ENCODE measurements around the gene ACTL9. TPM values are rescaled to one million over a fixed set of nuclear protein-coding genes. Genes with fewer than 3 reads are reported as not detected.

Gene ACTL9
- total RNA-seq, 1 experiment from 2014 or later, result not detected

DNA sequence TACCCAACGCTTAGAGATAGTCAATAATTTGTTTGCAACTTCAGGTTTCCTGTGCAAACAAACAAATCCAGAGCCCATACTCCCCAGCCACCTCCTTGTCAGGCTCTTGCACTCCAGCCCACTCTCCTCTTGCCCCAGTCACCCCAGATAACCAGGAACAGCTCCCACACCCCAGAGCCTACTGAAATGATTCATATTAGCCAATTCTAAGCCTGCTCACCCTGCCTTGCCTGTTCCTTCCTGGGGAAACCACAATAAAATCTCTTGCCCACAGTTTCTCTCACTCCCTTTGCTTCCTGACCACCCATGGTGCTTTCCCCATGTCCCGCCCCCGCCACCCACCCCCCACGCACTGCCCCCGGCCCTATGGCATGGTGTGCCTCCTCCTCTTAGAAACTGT lies 3.8 kb upstream of the ACTL9 start:
- Mint-ChIP-seq H3K36me3 (peaks cover 10% of the 10 kb centered on the region; the same call in 1 of the 2 replicates), H3K27ac (no peak overlapping the region; the same call in 1 of the 2 replicates), H3K9me3 (peaks cover 38% of the 10 kb centered on the region), H3K4me1 (no peaks in the 10 kb centered on the region), H3K27me3 (ENCODE audit: low read depth) (peaks cover 13% of the 10 kb centered on the region; the same call in 1 of the 2 replicates), H3K4me3 (no peak overlapping the region)
- ChIA-PET POLR2A (no interaction called here), CTCF (no interaction called here)
- no peak for TF ChIP-seq FOXP1 (CRISPR knock-in tag; IDR thresholded peaks at IDR 0.05; ENCODE audit: borderline replicate concordance)
- TF ChIP-seq ZNF281 (CRISPR knock-in tag; IDR thresholded peaks at IDR 0.05), result no peak
- no peak for TF ChIP-seq GTF2I (CRISPR knock-in tag; conservative IDR thresholded peaks at IDR 0.05)
- no peak for TF ChIP-seq PREB (CRISPR knock-in tag; IDR thresholded peaks at IDR 0.05; ENCODE audit: borderline replicate concordance)
- TF ChIP-seq MYBL2 (CRISPR knock-in tag; IDR thresholded peaks at IDR 0.05), result no peak
- no peak for TF ChIP-seq PRDM15 (CRISPR knock-in tag; IDR thresholded peaks at IDR 0.05)
- TF ChIP-seq ATF2 (CRISPR knock-in tag; IDR thresholded peaks at IDR 0.05; ENCODE audit: borderline replicate concordance, low read depth), result no peak
- TF ChIP-seq RELA (CRISPR knock-in tag; IDR thresholded peaks at IDR 0.05; ENCODE audit: borderline replicate concordance), result no peak
- TF ChIP-seq CDX4 (CRISPR knock-in tag; IDR thresholded peaks at IDR 0.05; ENCODE audit: borderline replicate concordance), result no peak
- TF ChIP-seq TEAD1 (CRISPR knock-in tag; IDR thresholded peaks at IDR 0.05), result no peak
- no peak for TF ChIP-seq GABPB1 (CRISPR knock-in tag; IDR thresholded peaks at IDR 0.05)
- no peak for TF ChIP-seq ESRRA (CRISPR knock-in tag; IDR thresholded peaks at IDR 0.05; ENCODE audit: borderline replicate concordance)
- no peak for TF ChIP-seq FOXK1 (CRISPR knock-in tag; IDR thresholded peaks at IDR 0.05)
- TF ChIP-seq, protein P1, sequence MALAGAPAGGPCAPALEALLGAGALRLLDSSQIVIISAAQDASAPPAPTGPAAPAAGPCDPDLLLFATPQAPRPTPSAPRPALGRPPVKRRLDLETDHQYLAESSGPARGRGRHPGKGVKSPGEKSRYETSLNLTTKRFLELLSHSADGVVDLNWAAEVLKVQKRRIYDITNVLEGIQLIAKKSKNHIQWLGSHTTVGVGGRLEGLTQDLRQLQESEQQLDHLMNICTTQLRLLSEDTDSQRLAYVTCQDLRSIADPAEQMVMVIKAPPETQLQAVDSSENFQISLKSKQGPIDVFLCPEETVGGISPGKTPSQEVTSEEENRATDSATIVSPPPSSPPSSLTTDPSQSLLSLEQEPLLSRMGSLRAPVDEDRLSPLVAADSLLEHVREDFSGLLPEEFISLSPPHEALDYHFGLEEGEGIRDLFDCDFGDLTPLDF (CRISPR knock-in tag; IDR thresholded peaks at IDR 0.05), result no peak
- TF ChIP-seq ZNF396 (CRISPR knock-in tag; IDR thresholded peaks at IDR 0.05; ENCODE audit: borderline replicate concordance), result no peak
- no peak for TF ChIP-seq ZNF512 (CRISPR knock-in tag; IDR thresholded peaks at IDR 0.05; ENCODE audit: borderline replicate concordance)
- no peak for TF ChIP-seq NR2C2 (CRISPR knock-in tag; IDR thresholded peaks at IDR 0.05)
- TF ChIP-seq KAT7 (CRISPR knock-in tag; IDR thresholded peaks at IDR 0.05; ENCODE audit: borderline replicate concordance), result no peak
- no peak for ATAC-seq
- no peak for DNase-seq (ENCODE audit: low spot score)

All from WTC11 (cell line).